ENCODE data around the gene PATL2. TPM values are rescaled to one million over a fixed set of nuclear protein-coding genes. Genes with fewer than 3 reads are reported as not detected.
A peak's percentile ranks its signal among the peaks of the same experiment; 100 is the strongest.

PATL2 gene
- total RNA-seq, 1 experiment from 2014 or later, result 0.49 TPM

- ATAC-seq (peak; percentile 0; the same call in 1 of the 2 replicates), DNase-seq (ENCODE audit: low read depth, low spot score) (no peak)
- Histone ChIP-seq H3K4me1 (ENCODE audit: control insufficient read depth, insufficient read depth, low read length) (peaks cover 23% of the 10 kb centered on the region), H3K36me3 (ENCODE audit: control insufficient read depth, insufficient read depth, low read length) (peaks cover 5% of the 10 kb centered on the region), H3K4me3 (ENCODE audit: low read depth in 2 of 2, low read length in 2 of 2) (peak overlapping the region; percentile 76 to 99), H3K27ac (ENCODE audit: low read length) (peak overlapping the region; percentile 94), H3K27me3 (ENCODE audit: control insufficient read depth, insufficient read depth, low read length) (no peaks in the 10 kb centered on the region), H3K9me3 (ENCODE audit: control insufficient read depth, insufficient read depth, low read depth, low read length) (no peaks in the 10 kb centered on the region)
- intact Hi-C loops (cut with micrococcal nuclease; ENCODE audit: unreplicated experiment) (no loop called here), in situ Hi-C loops (cut with HindIII; ENCODE audit: low pct_unique_long_range_greater_than_20kb, low sequenced_read_pairs) (no loop called here)
- TF ChIP-seq REST (IDR thresholded peaks at IDR 0.05; ENCODE audit: insufficient read depth in 1 of 2, low read depth in 2 of 2, low read length in 1 of 2) (no peak), POLR2AphosphoS5 (IDR thresholded peaks at IDR 0.05; ENCODE audit: low read depth, low read length) (no peak), TCF7L2 (IDR thresholded peaks at IDR 0.05; ENCODE audit: low read depth, low read length) (no peak), CTCF (IDR thresholded peaks at IDR 0.05) (peak; percentile 80), SIN3A (IDR thresholded peaks at IDR 0.05; ENCODE audit: borderline replicate concordance, insufficient read depth, low read depth, low read length) (no peak)
- CTCF ChIA-PET, result interaction anchor here (0.6 to 1.3 kb wide), 8 partner anchors 19 to 165 kb away, joined by 3 to 7 read pairs (median 5); partner anchors contain the start of gene SPG11
- TSS peak; percentile 83 for BruUV-seq (replicated peaks)
- POLR2A ChIA-PET, result interaction anchor here (0.5 to 3.8 kb wide), 3 partner anchors 15 to 31 kb away, joined by 3 to 28 read pairs (median 4); no protein-coding TSS in a partner anchor
These were observed 657 bp downstream of the PATL2 start for GRCh38 chr15:44710236-44711095.

GRCh38 chr15:44706946-44707636 lies 4.0 kb downstream of the PATL2 start:
- Histone ChIP-seq H3K9me3 (ENCODE audit: control insufficient read depth, insufficient read depth, low read depth, low read length) (no peaks in the 10 kb centered on the region), H3K36me3 (ENCODE audit: control insufficient read depth, insufficient read depth, low read length) (no peaks in the 10 kb centered on the region; the same call in 1 of the 2 replicates), H3K4me3 (ENCODE audit: low read depth in 2 of 2, low read length in 2 of 2) (no peak overlapping the region), H3K27me3 (ENCODE audit: control insufficient read depth, insufficient read depth, low read length) (no peaks in the 10 kb centered on the region), H3K4me1 (ENCODE audit: control insufficient read depth, insufficient read depth, low read length) (peaks cover 5% of the 10 kb centered on the region; the same call in 1 of the 2 replicates), H3K27ac (ENCODE audit: low read length) (no peak overlapping the region)
- intact Hi-C loops (cut with micrococcal nuclease; ENCODE audit: unreplicated experiment), result no loop called here
- CTCF ChIA-PET, result no interaction called here
- in situ Hi-C loops (cut with HindIII; ENCODE audit: low pct_unique_long_range_greater_than_20kb, low sequenced_read_pairs), result no loop called here
- POLR2A ChIA-PET, result interaction anchor here (0.6 to 1.9 kb wide), 2 partner anchors 22 to 23 kb away, joined by 4 read pairs; no protein-coding TSS in a partner anchor
- no TSS peak for BruUV-seq (replicated peaks)
- DNase-seq (ENCODE audit: low read depth, low spot score), result no peak
- TF ChIP-seq REST (IDR thresholded peaks at IDR 0.05; ENCODE audit: insufficient read depth in 1 of 2, low read depth in 2 of 2, low read length in 1 of 2) (no peak), POLR2AphosphoS5 (IDR thresholded peaks at IDR 0.05; ENCODE audit: low read depth, low read length) (no peak), SIN3A (IDR thresholded peaks at IDR 0.05; ENCODE audit: borderline replicate concordance, insufficient read depth, low read depth, low read length) (no peak), TCF7L2 (IDR thresholded peaks at IDR 0.05; ENCODE audit: low read depth, low read length) (no peak), CTCF (IDR thresholded peaks at IDR 0.05) (no peak)
- ATAC-seq, result no peak

All from Panc1 (cell line).